Adrenal gland (tissue), 5 donors: Measurements from ENCODE around the gene BSDC1.

Experiments used
- POLR2A ChIP-seq, 2 donors: fragments of 450-650 bp; IDR thresholded peaks; one replicate each; pipeline ENCODE4 v1.6.1; 2017; ENCODE audit warnings: antibody characterized with exemption in 2 of 2, mild to moderate bottlenecking in 2 of 2, moderate library complexity in 1 of 2
- TF ChIP-seq, protein P1 (sequence below), 6 experiments: fragments of 450-650 bp in 4 of 6; fragments of 200-600 bp in 2 of 6; sonication (generic) in 1 of 6; IDR thresholded peaks; 1 replicate in 5 of 6; 2 replicates in 1 of 6; pipeline versions ENCODE4 v1.5.1 to v1.8.0; 2016 to 2021; ENCODE audit warnings: antibody characterized with exemption in 6 of 6, mild to moderate bottlenecking in 2 of 6, moderate library complexity in 1 of 6
- donor health status: DM: no; HTN: no; CAD: no.

DNA sequence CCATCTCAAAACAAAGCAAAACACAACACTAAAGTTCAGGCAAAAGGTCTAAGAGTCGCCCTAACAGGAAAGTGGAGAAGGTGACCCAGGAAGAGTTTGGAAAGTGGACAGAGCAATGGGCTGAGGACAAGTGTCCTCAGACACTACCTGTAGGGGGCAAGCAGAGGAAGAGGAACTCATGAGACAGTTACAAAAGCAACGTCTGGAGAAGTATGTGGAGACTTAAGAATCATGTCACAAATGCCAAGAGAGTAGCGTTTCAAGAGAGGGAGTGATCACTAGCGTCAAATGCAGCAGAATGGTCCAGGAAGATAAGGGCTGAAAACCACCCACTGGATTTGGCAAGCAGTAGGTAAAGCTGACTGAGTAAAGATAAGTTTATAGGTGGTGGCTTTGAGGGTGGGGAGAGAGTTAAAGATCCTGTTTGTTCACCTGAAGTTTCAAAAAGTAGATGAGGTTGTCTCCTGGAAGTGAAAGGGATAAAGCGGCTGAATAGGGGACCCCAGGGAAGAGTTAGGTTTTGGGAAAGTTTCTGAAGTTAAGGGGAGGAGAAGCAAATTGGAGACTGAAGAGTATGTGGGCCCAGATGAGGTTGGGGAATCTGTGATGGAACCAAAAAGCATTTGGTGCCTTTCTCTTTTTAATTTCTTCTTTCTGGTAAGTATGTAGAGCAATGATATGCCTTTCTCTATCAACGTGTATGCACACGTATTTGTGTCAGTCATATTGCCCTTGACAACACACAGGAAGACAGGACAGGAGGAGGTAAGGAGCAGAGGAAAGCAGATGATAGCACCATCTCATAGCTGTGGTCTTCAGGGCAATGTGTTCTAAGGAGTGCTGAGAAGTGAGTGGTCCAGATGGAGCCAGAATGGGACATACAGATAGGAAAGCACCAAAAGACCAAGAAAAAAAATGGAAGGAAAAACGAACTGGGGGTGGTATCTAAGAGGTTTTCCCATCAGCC is 3.1 kb downstream of the BSDC1 start:
- TF ChIP-seq, protein P1, sequence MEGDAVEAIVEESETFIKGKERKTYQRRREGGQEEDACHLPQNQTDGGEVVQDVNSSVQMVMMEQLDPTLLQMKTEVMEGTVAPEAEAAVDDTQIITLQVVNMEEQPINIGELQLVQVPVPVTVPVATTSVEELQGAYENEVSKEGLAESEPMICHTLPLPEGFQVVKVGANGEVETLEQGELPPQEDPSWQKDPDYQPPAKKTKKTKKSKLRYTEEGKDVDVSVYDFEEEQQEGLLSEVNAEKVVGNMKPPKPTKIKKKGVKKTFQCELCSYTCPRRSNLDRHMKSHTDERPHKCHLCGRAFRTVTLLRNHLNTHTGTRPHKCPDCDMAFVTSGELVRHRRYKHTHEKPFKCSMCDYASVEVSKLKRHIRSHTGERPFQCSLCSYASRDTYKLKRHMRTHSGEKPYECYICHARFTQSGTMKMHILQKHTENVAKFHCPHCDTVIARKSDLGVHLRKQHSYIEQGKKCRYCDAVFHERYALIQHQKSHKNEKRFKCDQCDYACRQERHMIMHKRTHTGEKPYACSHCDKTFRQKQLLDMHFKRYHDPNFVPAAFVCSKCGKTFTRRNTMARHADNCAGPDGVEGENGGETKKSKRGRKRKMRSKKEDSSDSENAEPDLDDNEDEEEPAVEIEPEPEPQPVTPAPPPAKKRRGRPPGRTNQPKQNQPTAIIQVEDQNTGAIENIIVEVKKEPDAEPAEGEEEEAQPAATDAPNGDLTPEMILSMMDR (IDR thresholded peaks at IDR 0.05) = no peak
- TF ChIP-seq POLR2A (IDR thresholded peaks at IDR 0.05) = no peak
